ENCODE data around the gene CRYAB.

DNA sequence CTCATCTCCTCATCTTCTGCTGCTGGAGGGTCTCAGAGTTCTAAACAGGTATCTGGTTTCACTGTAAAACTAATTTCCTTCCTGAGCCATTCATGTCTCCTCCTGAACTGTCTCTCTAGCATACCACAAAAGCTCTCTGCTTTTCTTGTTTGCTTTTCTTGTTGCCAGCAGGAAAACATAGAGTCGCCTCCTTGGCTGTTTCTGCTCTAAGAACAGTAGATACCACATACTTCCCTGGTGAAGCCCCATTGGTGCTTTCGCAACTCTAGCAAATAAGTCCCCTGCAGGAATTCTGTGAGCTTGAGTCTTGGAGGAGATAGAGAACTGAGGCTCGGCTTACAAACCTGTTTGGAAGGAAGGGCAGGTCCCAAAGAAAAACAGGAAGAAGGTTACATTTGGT, 32.6 kb upstream of the CRYAB start:
- TF ChIP-seq, protein P1, sequence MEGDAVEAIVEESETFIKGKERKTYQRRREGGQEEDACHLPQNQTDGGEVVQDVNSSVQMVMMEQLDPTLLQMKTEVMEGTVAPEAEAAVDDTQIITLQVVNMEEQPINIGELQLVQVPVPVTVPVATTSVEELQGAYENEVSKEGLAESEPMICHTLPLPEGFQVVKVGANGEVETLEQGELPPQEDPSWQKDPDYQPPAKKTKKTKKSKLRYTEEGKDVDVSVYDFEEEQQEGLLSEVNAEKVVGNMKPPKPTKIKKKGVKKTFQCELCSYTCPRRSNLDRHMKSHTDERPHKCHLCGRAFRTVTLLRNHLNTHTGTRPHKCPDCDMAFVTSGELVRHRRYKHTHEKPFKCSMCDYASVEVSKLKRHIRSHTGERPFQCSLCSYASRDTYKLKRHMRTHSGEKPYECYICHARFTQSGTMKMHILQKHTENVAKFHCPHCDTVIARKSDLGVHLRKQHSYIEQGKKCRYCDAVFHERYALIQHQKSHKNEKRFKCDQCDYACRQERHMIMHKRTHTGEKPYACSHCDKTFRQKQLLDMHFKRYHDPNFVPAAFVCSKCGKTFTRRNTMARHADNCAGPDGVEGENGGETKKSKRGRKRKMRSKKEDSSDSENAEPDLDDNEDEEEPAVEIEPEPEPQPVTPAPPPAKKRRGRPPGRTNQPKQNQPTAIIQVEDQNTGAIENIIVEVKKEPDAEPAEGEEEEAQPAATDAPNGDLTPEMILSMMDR (IDR thresholded peaks at IDR 0.05) = no peak
- no peak for TF ChIP-seq POLR2A (IDR thresholded peaks at IDR 0.05)

Data from testis (tissue), 2 donors.